Rectal smooth muscle tissue (tissue), 1 donor: ENCODE results near the gene ASCC2.

Source experiments
- H3K27ac ChIP-seq: one replicate; pipeline ENCODE4 v1.7.0; 2013; ENCODE audit warnings: low read depth, low read length, inconsistent platforms
- H3K27me3 ChIP-seq: one replicate; pipeline ENCODE4 v1.7.0; 2013; ENCODE audit warnings: low read length; ENCODE audit not compliant: control insufficient read depth, insufficient read depth
- H3K36me3 ChIP-seq: one replicate; pipeline ENCODE4 v1.7.0; 2013; ENCODE audit warnings: low read length; ENCODE audit not compliant: control insufficient read depth, insufficient read depth
- H3K4me1 ChIP-seq: one replicate; pipeline ENCODE4 v1.7.0; 2013; ENCODE audit warnings: low read length; ENCODE audit not compliant: control insufficient read depth, insufficient read depth
- H3K4me3 ChIP-seq: one replicate; pipeline ENCODE4 v1.7.0; 2013; ENCODE audit warnings: low read length
- H3K9ac ChIP-seq: one replicate; pipeline ENCODE4 v1.7.0; 2013; ENCODE audit warnings: low read length

The ASCC2 gene

DNA sequence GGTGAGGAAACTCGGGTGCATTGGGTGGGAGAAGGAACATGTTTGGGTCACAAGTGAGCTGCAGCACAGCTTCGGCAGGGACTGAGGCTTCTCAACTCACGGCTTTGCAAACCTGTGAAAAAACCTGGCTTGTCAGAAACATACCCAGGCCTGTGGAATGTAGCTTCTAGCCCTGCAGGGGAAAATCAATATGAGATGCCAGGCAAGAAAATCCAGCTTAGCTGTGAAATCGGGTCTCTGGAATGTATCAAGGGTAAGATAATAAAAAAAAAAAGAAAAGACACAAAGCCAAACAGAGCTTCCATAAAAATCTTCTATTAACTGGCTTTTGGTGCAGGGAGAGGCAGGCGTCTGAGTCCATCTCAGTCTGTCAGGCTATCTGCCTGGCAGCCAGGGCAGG, 42.4 kb downstream of the ASCC2 start:
- H3K9ac ChIP-seq: no peak overlapping the region

DNA sequence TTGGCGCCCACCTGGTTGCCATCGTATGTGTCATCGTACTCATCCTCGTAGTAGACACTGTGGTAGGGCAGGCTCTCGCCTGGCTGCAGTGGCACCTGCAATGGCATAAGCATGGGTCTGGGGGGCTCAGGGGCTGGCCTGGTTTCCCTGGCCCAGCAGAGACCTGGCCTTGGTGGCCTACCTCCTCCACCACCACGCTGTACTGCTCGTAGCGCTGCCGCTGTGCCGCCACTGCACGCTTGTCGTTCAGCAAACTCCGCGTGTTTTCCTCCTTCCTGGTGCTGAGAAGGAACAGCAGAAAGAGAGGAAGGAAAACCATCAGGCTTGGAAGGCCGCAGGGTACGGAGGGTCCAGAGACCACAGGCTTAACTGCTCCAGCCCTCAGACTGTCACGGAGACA, 44.7 kb downstream of the ASCC2 start:
- Histone ChIP-seq H3K27me3 (no peaks in the 10 kb centered on the region), H3K4me3 (no peak overlapping the region), H3K9ac (no peak overlapping the region), H3K4me1 (no peaks in the 10 kb centered on the region), H3K27ac (no peak overlapping the region), H3K36me3 (peaks cover 33% of the 10 kb centered on the region)

More for the DNA sequence above, 42.4 kb downstream of the ASCC2 start:
- Histone ChIP-seq H3K4me1 (no peaks in the 10 kb centered on the region), H3K36me3 (peaks cover 33% of the 10 kb centered on the region), H3K4me3 (no peak overlapping the region), H3K27ac (no peak overlapping the region), H3K27me3 (no peaks in the 10 kb centered on the region)

DNA sequence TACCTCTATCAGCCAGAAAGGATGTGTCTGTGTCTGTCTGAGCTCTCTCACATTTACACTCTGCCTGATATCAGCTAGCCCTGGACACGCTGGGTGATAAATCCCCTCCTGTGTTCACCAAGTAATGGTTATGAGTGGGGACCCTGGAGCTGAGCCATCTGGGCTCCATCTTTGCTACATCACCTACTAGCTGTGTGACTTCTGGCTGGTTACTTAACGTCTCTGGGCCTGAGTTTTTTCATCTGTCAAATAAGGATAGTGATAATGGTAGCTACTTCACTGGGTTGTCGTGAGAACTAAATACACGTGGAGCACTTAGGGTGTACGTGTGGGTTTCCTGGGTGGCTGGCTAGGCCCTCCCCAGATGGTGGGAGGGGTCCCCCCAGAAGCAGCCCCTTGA, 48.0 kb downstream of the ASCC2 start:
- Histone ChIP-seq H3K27ac (no peak overlapping the region), H3K4me3 (no peak overlapping the region), H3K27me3 (no peaks in the 10 kb centered on the region), H3K9ac (no peak overlapping the region), H3K4me1 (no peaks in the 10 kb centered on the region), H3K36me3 (peaks cover 39% of the 10 kb centered on the region)

DNA sequence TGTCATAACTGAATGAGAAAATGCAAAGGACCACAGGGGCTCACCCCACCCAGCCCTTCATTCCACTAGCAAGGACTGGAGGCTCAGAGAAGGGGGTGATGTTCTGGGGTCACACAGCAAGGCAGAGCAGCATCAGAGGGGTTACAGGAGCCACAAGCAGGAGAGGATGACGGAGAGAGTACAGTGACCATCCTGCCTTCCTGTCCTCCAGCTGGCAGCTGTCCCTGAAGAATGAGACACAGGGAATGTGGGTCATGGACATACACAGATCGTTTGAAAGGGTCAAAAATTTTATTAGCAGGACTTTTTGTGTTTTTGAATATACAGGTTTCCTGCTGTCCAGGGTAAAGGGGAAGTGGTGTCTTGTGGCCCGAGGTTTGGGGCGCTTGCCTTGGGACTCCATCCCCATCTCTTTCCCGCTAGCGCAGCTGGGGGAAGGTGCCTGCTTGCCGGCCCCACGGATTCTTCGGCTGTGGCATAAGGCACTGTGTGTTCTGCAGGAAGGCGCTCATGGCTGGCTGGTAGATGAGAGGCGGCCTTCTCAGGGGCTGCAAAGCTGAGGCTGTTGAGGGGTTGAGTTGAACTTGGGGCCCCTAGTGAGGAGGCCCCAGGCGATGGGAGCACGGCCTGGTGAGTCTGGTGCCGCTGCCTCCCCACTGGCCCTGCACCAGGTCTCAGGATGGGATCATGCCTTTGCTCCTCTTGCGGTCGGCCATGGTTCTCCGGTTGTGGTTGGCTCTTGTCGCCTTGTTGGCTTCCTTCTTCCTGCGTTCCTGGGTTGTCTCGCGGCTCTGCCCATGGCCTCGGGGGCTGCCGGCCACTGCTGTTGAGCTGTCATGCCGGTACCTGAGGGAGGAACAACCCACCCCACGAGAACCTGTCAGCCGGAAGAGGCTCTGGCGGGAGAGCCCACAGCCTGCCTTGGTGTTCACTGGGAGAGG, 49.5 kb downstream of the ASCC2 start:
- H3K27ac ChIP-seq: no peak overlapping the region
- no peaks in the 10 kb centered on the region for H3K27me3 ChIP-seq
- H3K36me3 ChIP-seq: peaks cover 34% of the 10 kb centered on the region
- no peaks in the 10 kb centered on the region for H3K4me1 ChIP-seq
- H3K9ac ChIP-seq: no peak overlapping the region
- H3K4me3 ChIP-seq: no peak overlapping the region

DNA sequence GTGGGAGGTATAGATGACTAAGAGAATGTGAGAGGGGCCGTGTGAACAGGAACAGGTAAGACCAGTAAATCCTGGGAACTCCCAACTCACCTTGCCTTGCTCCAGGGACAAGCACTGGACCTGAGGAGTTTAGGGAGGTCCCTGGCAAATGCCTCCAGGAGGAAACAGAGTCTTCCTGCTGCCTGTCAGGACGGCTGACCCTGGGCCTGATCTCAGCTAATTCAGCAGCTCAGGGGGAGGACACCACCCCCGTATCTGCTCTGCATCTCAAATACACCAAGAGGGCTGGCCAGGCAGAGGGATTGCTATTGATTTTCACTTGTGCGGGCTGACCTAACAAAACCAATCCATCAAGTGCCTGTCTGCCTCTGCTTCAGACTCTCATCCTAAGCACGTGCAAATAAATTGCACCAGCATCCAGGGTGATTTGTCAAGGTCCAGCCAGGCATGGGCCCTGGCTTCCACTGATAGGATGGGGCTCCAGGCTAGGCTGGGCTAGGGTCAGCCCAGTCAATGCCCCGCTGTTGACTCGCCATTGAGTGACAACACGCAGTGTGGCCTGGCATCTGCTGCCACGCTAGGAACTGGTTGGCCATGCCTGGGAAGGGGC, 50.6 kb downstream of the ASCC2 start:
- no peak overlapping the region for H3K4me3 ChIP-seq
- peaks cover 24% of the 10 kb centered on the region for H3K36me3 ChIP-seq
- no peaks in the 10 kb centered on the region for H3K4me1 ChIP-seq
- H3K27ac ChIP-seq: no peak overlapping the region
- H3K27me3 ChIP-seq: no peaks in the 10 kb centered on the region
- H3K9ac ChIP-seq: no peak overlapping the region

DNA sequence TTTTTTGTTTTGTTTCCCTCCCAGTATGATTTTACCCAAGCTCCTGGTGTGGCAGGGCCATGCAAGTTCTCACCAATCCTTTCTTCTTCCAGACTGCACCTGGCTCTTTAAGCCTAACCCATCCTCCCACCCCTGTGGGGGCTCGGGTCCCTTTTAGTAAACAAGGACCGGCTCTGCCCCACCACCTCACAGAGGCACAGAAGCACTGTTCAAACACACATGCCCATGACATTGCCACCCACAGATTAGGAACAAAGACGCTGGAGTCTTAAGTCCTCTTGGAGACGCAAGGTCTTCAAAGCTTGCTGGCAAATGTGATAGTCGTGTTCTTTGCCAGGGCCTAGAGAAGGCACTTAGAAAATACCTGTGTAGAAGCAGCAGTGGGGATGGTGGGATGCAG, 52.0 kb downstream of the ASCC2 start:
- Histone ChIP-seq H3K27me3 (no peaks in the 10 kb centered on the region), H3K9ac (no peak overlapping the region), H3K36me3 (peaks cover 24% of the 10 kb centered on the region), H3K4me1 (peaks cover 4% of the 10 kb centered on the region), H3K27ac (no peak overlapping the region), H3K4me3 (no peak overlapping the region)

DNA sequence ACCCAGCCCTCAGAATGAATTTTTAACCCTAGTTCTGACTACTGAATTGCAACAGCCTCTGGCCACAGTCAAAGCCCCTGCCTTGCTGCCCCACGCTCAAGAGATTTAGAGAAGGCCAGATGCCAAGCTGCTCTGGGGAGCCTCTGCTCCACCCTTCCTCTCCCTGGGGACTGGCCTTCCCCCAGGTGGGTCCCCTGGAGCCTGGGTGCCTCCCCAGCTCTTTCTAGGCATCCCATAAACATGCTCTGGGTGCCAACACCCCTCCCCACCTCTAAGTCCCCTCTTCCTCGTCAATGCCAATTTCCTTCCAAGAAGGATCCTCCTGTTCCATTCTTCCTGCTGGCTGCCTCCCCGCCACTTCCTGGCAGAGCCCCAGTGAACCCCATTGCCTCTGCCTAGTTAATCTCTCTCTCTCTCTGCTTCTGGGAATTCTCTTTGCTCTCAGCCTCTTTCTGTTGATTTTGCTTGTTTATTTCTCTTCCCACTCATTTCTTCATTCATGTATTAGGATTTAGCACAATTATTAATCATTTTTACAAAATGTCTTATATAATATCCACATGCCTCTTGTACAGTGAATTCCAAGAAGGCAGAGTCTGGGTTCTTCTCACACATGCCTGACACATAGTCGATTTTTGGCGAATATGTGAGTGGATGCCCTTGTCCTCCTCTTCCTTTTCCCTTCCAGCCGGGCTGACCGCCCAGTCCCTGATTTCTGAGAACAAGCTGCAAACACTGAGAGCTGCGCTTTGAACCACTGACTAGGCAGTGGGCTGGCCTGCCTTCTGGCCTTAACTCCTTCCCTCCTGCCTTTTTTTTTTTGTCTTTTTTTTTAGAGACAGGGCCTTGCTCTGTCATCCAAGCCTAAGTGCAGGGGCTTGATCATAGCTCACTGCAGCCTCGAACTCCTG, 53.4 kb downstream of the ASCC2 start:
- H3K4me3 ChIP-seq: no peak overlapping the region
- H3K27ac ChIP-seq: no peak overlapping the region
- peaks cover 4% of the 10 kb centered on the region for H3K4me1 ChIP-seq
- no peak overlapping the region for H3K9ac ChIP-seq
- no peaks in the 10 kb centered on the region for H3K27me3 ChIP-seq
- peaks cover 15% of the 10 kb centered on the region for H3K36me3 ChIP-seq

DNA sequence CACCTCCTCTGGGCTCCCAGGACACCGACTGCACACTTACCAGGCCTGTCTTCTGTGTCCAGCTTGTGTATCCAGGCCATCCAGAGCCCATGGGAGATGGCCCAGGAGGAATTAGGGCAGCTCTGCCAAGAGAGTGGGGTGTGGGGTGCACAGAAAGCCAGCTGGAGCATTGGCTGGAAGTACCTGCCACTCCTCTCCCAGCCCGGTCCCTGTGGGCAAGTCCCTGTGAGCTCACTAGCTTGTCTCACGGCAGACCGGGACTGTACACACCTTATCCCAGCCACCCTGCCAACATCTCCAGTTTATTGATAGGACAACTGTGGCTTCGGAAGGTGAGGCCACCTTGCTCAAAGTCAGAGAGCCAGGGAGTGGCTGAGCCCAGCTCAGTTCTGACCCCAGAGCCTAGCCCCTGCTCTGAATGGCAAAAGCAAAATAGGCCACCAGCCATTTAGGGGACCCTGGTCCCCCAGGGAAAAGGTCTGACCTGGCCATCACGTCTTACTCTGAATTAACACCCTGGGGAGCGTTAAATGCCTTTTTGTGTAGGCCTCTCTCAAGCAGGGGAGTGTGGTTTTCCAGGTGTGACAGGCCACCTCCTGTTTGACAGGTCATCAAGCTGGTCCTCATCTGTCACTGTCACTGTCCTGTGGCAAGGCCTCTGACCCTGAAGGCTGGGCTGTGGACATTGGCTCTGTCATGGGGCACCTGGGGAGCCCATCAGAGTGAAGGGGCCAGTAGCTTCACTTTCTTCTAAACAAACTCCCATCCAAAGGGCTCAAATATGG, 55.8 kb downstream of the ASCC2 start:
- peaks cover 4% of the 10 kb centered on the region for H3K4me1 ChIP-seq
- peak overlapping the region; percentile 38 for H3K27ac ChIP-seq
- no peak overlapping the region for H3K9ac ChIP-seq
- no peaks in the 10 kb centered on the region for H3K36me3 ChIP-seq
- H3K4me3 ChIP-seq: no peak overlapping the region
- H3K27me3 ChIP-seq: no peaks in the 10 kb centered on the region

DNA sequence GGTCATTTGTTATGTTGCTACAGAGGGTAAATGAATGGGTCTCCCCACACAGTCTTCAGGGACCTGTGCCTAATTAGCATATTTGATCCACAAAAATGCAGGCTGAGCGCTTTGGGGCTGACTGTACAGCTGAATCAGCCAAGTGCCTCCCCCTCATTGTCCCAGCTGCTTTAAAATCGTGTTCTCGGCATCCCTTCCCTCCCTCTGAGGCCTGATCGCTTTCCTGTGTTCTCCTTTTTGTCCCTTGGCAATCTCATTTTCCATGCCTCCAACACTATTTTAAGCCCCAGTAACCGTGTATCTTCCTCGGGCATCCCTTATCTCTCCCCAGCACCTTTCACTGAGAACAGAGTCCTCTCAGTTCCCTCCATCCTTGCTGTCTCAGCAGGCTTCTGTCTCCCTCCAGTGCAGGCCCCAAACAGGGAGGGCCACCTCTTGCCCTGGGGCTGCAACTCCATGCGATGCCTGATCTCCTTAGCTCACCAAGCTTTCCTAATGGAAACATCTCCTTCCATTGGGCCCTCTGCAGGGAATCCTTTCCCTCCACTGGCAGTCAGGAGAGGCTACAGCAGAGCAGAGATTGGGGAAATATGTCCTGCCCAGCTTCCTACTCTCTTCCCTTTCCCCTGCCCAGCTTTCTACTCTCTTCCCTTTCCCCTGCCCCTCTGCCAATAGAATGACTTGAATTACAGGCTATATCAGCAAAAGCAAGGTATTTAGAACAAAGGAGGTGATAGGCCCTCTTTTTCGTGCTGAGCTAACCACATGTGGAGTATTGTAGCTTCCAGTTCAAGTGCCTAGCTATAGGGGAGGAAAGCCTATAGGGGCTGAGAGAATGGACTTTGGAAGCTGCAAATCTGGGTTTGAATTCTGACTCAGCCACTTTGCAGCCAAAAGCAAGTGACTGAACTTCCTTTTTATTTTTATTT, 57.1 kb downstream of the ASCC2 start:
- H3K27ac ChIP-seq: peak overlapping the region; percentile 11
- H3K36me3 ChIP-seq: no peaks in the 10 kb centered on the region
- H3K4me1 ChIP-seq: peaks cover 4% of the 10 kb centered on the region
- no peaks in the 10 kb centered on the region for H3K27me3 ChIP-seq
- no peak overlapping the region for H3K9ac ChIP-seq
- H3K4me3 ChIP-seq: no peak overlapping the region

DNA sequence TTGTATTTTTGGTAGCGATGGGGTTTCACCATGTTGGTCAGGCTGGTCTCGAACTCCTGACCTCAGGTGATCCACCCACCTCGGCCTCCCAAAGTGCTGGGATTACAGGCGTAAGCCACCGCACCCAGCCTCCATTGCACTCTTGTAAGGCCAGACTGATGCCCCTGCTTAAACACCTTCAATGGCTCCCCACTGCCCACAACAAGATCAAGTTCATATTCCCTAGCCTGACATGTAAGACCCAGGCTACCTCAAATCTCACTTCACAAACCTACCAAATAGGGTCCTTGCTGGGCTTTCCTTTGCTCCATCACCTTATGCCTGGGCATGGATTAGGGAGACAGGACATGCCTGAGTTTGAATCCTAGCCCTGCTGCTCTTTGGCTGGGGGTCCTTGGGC, 57.9 kb downstream of the ASCC2 start:
- H3K27me3 ChIP-seq: no peaks in the 10 kb centered on the region
- H3K4me1 ChIP-seq: peaks cover 4% of the 10 kb centered on the region
- no peak overlapping the region for H3K9ac ChIP-seq
- no peaks in the 10 kb centered on the region for H3K36me3 ChIP-seq
- no peak overlapping the region for H3K27ac ChIP-seq
- H3K4me3 ChIP-seq: no peak overlapping the region

DNA sequence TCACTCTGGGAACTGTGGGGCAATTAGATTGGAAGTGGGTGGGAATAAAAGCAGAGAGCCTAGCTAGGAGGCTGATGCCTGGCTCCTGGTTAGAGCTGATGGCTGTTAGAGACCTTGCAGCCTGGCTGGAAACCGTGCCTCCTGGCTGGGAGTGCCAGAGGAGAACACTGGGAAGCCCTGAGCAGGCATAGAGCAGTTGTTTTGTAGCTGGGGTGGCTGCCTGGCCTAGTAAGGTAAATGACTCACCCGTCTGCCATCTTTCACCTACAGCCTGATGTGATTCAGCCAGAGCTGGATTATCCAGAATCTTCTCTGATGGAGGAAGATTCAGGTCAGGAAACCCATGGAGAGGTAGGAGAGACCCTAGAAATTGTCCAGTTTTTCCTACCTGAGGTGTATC, 64.8 kb downstream of the ASCC2 start:
- Histone ChIP-seq H3K27me3 (no peaks in the 10 kb centered on the region), H3K9ac (no peak overlapping the region), H3K27ac (no peak overlapping the region), H3K4me3 (no peak overlapping the region), H3K36me3 (peaks cover 6% of the 10 kb centered on the region), H3K4me1 (peaks cover 2% of the 10 kb centered on the region)
